Mammary epithelial cell (primary cell): ENCODE results near the gene CAST.

Experiments
- CTCF ChIP-seq, 2 donors: IDR thresholded peaks in 1 of 2; conservative IDR thresholded peaks in 1 of 2; 2 replicates each; pipeline ENCODE4 v1.5.1; 2011 to 2012; ENCODE audit warnings: inconsistent platforms in 2 of 2, low read length in 2 of 2, mild to moderate bottlenecking in 2 of 2, control low read depth in 1 of 2, low read depth in 1 of 2; ENCODE audit not compliant: insufficient read depth in 1 of 2; ENCODE audit errors: extremely low read depth in 1 of 2
- EZH2 ChIP-seq: IDR thresholded peaks from 2 replicates; pipeline ENCODE4 v1.6.1; 2012; ENCODE audit warnings: low read length, inconsistent platforms, borderline replicate concordance

- TF ChIP-seq CTCF (conservative IDR thresholded peaks at IDR 0.05 in 1 of 2, IDR thresholded peaks at IDR 0.05 in 1 of 2; ENCODE audit: extremely low read depth in 1 of 2, insufficient read depth in 1 of 2, low read depth in 1 of 2, low read length in 2 of 2) (no peak), EZH2 (no peak)
Observed at GRCh38 chr5:96814041-96814440, 151.9 kb downstream of the CAST start.
